ENCODE measurements around the gene NDUFAF4.
A peak's percentile ranks its signal among the peaks of the same experiment; 100 is the strongest.

The NDUFAF4 gene

GRCh38 chr6:96897396-96898240, at the start of gene NDUFAF4:
Gene NDUFAF4 (minus strand): TSS chr6:96897891. CDS start chr6:96897801, 90 bp downstream.
- DNase-seq (ENCODE audit: low read depth) = peak; percentile 96

GRCh38 chr6:96947055-96947454, 49.4 kb upstream of the NDUFAF4 start:
- DNase-seq (ENCODE audit: low read depth) = no peak

GRCh38 chr6:96943555-96944215, 46.0 kb upstream of the NDUFAF4 start:
- no peak for DNase-seq (ENCODE audit: low read depth)

- DNase-seq (ENCODE audit: low read depth) = no peak
These were observed 45.0 kb upstream of the NDUFAF4 start for GRCh38 chr6:96942676-96943075.

DNA sequence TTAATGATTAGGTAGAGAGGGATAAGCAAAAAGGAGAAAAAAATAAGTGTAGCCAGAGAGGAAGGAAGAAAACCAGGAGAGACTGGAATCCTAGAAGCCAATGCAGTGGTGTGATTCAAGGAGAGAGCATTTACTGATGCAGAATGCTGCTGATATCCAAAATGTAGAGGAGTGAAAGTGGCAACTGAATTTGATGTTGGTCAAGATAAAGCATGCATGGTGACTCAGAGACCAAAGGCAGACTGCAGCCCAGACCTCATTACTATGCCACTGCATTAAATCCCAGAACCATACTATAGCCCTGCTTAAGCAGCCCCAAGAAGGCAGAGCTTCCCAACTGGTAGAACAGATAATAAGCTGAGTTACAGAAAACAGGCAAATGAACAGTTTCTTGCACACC, 42.6 kb upstream of the NDUFAF4 start:
- DNase-seq (ENCODE audit: low read depth) = no peak

GRCh38 chr6:96939007-96939805, 41.5 kb upstream of the NDUFAF4 start:
- no peak for DNase-seq (ENCODE audit: low read depth)

DNA sequence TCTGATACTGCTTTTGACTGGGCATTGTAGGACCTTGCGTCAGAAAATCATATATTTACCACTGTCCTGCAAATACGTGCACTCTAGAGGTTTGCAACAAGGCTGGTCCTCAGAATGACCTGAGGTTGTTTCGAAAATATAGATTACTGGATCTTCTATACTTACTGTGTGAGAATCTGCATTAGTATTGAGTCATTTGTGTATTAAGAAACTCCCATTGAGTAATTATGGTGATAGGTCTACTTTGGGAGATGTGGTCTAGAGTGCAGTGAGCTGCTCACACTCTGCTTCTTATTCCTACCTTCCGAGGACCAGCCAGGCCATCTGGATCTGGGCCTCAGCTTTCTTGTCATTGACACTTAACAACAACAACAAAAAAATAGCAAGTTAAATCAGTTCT, 36.4 kb upstream of the NDUFAF4 start:
- DNase-seq (ENCODE audit: low read depth) = no peak

GRCh38 chr6:96931198-96931597, 33.5 kb upstream of the NDUFAF4 start:
- DNase-seq (ENCODE audit: low read depth) = no peak

GRCh38 chr6:96929741-96930140, 32.0 kb upstream of the NDUFAF4 start:
- no peak for DNase-seq (ENCODE audit: low read depth)

- no peak for DNase-seq (ENCODE audit: low read depth)
These were observed 30.0 kb upstream of the NDUFAF4 start for GRCh38 chr6:96927660-96928059.

- no peak for DNase-seq (ENCODE audit: low read depth)
These were observed 28.7 kb upstream of the NDUFAF4 start for GRCh38 chr6:96926425-96926824.

DNA sequence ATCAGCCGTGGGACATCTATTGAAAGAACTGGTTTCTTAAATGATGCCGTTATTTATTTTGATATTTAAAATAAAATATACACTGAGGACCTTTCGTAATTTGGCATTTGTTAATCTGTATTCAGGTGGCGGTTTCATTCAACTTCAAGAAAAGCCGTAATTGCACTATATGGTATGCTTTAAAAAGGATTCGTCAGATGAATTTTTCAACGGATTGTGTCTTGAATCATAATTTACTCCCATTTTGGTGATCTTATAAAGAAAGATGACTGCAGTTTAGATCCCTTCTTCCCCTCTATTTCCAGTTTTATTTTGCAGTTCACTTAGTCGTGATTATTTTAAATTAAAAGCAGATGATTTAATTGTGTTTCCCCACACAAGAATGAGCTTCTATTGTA, 27.6 kb upstream of the NDUFAF4 start:
- DNase-seq (ENCODE audit: low read depth) = no peak

- DNase-seq (ENCODE audit: low read depth) = peak; percentile 7
These were observed 26.3 kb upstream of the NDUFAF4 start for GRCh38 chr6:96923871-96924493.

- no peak for DNase-seq (ENCODE audit: low read depth)
These were observed 25.7 kb upstream of the NDUFAF4 start for GRCh38 chr6:96923400-96923799.

DNA sequence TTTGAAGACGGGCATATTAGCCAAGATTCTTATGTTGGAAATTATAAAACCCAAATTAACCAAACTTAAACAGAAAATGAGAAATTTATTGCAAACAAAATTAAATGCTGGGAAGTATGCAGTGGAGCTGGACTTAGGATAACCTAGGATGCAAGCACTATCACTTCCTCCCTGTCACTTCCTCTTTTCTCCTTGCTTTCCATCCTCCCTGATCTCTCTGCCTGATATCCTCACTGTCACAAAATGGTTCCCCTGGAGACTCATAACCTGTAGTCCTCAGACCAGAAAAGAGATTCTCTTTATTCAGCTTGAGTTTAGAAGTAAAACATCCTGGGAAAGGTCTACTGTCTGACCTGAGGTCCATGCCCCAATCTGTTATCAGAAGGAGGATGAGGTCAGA, 19.4 kb upstream of the NDUFAF4 start:
- DNase-seq (ENCODE audit: low read depth) = no peak

- DNase-seq (ENCODE audit: low read depth) = no peak
These were observed 15.9 kb upstream of the NDUFAF4 start for GRCh38 chr6:96913621-96914020.

DNA sequence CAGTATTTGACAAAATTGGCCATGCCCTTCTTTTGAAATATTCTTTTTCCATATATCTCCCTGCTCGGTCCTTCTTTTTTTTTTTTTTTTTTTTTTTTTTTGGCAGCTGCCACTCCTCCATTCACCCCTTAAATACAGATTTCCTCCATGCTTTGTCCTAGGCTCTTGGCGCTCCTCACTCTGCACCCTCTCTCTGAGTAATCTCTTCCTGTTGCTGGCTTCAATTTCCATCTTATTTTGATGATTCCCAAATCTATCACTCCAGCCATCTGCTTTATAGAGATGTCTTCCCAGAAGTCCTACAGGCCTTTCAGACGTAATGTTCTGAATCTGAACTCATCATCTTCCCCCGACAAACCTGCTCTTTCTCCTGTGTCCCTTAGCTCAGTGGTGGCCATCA, 14.1 kb upstream of the NDUFAF4 start:
- no peak for DNase-seq (ENCODE audit: low read depth)

- DNase-seq (ENCODE audit: low read depth) = no peak
These were observed 13.5 kb upstream of the NDUFAF4 start for GRCh38 chr6:96911171-96911570.

GRCh38 chr6:96909811-96910210, 12.1 kb upstream of the NDUFAF4 start:
- no peak for DNase-seq (ENCODE audit: low read depth)

- no peak for DNase-seq (ENCODE audit: low read depth)
These were observed 9.8 kb upstream of the NDUFAF4 start for GRCh38 chr6:96907498-96907897.

- no peak for DNase-seq (ENCODE audit: low read depth)
These were observed 3.2 kb upstream of the NDUFAF4 start for GRCh38 chr6:96900873-96901272.

GRCh38 chr6:96899451-96899998, 1.8 kb upstream of the NDUFAF4 start:
- DNase-seq (ENCODE audit: low read depth) = no peak

Data from stimulated activated CD8-positive, alpha-beta memory T cell treated with anti-CD3 and anti-CD28 coated beads, Interleukin-12 subunit alpha, Interleukin-12 subunit beta, amount 100 ng/mL, for 1 hour (primary cell).